ENCODE results near the gene ARHGAP10.
A peak's percentile ranks its signal among the peaks of the same experiment; 100 is the strongest.

Gene ARHGAP10, protein sequence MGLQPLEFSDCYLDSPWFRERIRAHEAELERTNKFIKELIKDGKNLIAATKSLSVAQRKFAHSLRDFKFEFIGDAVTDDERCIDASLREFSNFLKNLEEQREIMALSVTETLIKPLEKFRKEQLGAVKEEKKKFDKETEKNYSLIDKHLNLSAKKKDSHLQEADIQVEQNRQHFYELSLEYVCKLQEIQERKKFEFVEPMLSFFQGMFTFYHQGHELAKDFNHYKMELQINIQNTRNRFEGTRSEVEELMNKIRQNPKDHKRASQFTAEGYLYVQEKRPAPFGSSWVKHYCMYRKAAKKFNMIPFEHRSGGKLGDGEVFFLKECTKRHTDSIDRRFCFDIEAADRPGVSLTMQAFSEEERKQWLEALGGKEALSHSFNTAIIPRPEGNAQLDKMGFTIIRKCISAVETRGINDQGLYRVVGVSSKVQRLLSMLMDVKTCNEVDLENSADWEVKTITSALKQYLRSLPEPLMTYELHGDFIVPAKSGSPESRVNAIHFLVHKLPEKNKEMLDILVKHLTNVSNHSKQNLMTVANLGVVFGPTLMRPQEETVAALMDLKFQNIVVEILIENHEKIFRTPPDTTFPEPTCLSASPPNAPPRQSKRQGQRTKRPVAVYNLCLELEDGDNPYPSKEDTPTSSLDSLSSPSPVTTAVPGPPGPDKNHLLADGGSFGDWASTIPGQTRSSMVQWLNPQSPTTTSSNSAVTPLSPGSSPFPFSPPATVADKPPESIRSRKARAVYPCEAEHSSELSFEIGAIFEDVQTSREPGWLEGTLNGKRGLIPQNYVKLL

DNA sequence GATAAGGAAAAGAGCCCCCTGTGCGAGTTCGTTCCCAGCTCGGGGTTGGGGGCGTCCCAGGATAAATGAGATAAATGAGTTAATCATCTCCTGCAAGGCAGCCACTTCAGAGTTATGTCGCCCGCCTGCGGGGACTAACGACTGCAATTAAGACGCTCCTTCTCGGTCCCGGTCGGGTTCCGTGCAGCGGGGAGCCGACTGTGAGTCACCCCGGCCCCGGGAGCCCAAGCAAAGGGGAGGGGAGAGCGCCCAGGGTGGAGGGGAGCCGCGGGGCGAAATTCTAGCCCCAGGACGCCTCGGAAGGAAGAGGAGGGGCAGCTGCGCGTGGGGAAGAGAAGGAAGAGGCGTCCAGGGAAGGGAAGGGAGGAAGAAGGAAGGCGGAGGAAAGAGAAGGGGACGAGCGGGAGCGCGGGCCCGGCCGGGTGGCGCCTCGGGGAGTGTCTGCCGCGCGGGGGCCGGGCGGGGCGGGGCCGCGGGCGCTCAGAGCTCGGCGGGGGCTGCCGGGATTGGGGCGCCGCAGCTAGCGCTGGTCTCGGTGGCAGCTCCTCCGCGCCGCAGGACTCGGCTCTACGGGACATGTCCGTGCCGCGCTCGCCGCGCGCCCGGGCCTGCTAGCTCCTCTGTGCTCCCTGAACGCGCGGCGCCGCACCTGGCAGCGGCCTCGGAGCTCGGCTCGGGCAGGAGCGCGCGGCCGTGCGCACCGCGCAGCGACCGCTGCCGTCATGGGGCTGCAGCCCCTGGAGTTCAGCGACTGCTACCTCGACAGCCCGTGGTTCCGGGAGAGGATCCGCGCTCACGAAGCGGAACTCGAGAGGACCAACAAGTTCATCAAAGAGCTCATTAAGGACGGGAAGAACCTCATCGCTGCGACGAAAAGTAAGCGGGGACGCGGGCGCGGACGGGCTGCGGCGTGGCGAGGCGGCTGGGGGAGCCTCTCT, at the start of gene ARHGAP10:
Gene ARHGAP10, plus strand, starts transcription at position 509 of the 938 bp plus-strand sequence. Its CDS starts 214 bp downstream, at position 723.
- FAIRE-seq, result no peak
- peak; percentile 26 for DNase-seq (ENCODE audit: insufficient read length, low spot score)
- TF ChIP-seq, protein P1, sequence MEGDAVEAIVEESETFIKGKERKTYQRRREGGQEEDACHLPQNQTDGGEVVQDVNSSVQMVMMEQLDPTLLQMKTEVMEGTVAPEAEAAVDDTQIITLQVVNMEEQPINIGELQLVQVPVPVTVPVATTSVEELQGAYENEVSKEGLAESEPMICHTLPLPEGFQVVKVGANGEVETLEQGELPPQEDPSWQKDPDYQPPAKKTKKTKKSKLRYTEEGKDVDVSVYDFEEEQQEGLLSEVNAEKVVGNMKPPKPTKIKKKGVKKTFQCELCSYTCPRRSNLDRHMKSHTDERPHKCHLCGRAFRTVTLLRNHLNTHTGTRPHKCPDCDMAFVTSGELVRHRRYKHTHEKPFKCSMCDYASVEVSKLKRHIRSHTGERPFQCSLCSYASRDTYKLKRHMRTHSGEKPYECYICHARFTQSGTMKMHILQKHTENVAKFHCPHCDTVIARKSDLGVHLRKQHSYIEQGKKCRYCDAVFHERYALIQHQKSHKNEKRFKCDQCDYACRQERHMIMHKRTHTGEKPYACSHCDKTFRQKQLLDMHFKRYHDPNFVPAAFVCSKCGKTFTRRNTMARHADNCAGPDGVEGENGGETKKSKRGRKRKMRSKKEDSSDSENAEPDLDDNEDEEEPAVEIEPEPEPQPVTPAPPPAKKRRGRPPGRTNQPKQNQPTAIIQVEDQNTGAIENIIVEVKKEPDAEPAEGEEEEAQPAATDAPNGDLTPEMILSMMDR (IDR thresholded peaks at IDR 0.05; ENCODE audit: insufficient read depth, missing control alignments), result no peak

DNA sequence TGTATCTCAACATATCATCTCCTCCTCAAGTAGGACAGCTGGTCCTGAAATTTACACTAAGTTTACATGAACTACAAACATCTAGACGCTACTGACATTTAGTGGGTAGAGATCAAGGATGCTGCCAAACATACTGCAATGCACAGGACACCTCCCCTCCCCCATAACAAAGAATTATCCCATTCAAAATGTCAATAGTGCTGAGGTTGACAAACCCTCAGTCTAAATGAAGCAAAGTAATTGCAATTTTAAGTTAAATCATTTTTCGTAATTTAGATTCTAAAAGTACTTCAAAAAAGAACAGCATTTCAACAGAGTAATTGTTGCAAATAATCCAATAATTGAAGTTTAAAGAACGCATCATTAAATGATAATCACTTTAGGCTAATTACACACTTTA, 49.1 kb upstream of the ARHGAP10 start:
- DNase-seq (ENCODE audit: insufficient read length, low spot score) (no peak), FAIRE-seq (no peak)
- TF ChIP-seq, protein P1 (IDR thresholded peaks at IDR 0.05; ENCODE audit: insufficient read depth, missing control alignments), result no peak

DNA sequence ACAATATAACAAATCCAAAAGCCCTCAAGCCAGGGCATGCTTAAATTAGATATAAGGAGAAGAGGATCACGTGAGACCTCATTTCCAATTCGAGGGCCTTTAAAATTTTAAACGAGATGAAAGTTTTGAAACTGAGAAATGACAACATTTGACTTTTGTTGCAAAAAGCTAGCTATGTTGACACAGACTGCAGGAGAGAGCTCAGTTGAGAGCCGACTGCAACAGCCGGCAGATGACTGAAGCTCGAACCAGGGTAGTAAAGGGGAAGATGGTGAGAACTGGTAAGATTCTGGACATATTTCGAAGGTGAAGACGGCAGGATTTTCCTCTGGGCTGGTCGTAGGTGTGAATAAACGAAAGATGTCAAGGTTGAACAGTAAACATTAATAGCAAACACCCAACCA, 48.7 kb upstream of the ARHGAP10 start:
- TF ChIP-seq, protein P1 (IDR thresholded peaks at IDR 0.05; ENCODE audit: insufficient read depth, missing control alignments), result no peak
- DNase-seq (ENCODE audit: insufficient read length, low spot score) (no peak), FAIRE-seq (no peak)

DNA sequence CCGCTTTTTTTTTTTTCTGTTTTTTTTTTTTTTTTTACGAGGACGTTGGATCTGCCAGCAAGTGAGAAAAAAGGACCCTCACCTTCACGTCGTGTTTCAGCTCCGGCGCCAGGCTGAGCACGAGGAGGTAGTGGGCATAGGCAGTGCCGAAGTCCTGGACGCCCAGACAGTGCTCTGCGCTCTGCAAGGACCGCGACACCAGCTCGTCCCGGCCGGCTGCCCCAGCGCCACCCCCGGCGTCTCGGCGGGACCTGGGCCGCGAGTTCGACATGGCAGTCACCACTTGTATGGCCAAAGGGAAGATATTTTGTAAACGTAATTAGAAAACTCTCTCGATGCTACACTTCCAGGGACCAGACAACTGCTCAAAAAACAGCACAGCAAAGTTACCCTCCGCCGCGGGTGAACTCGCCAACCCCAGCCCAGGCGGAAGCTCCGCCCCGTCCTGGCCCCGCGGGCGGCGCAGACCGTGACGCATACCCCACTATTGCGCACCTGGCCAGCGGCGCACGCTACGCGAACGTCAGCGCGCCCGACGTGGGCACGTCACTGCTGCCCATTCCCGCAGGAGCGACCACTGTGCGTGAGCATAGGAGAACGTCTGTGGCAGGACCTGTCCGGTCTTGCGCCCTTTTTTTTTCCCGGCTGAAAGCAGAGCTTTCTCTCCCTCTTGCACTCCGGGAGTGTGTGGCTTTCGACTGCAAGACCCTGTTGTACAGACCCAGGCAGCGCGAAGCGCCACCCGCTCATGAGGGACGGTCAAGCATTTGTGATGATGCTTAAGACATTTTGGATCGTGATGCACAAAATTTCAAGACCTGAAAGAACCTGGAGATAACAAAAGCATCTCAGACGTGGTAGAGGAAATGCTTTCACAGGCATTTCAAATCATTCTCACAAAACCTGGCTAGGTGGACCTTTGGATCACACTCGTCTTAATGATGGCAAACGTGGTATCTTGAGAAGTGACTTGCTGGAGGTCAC, 47.9 kb upstream of the ARHGAP10 start, which contains the start of gene PRMT9:
Gene PRMT9, minus strand, starts transcription at position 447 of the 984 bp plus-strand sequence. Its CDS starts 176 bp downstream, at position 271.
- DNase-seq (ENCODE audit: insufficient read length, low spot score), result peak; percentile 86
- TF ChIP-seq, protein P1 (IDR thresholded peaks at IDR 0.05; ENCODE audit: insufficient read depth, missing control alignments), result no peak
- FAIRE-seq, result no peak

DNA sequence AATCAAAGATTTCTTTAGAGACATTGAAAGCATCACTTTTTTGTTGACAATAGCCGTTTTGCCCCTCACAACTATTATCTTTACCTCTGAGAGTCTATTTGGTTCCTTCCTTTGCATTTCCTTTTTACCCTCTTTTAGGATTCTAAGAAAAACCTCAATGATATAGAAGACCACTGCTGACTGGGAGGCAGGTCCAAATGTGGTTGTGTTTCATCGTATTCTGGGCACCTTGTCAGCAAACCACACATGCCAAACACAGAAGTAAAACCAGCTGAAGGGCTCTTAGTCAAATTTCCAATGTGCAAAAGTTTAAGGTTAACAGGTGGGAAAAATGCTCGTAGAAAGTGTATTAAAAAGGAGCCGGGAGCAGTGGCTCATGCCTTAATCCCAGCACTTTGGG, 42.8 kb upstream of the ARHGAP10 start:
- DNase-seq (ENCODE audit: insufficient read length, low spot score), result no peak
- TF ChIP-seq, protein P1 (IDR thresholded peaks at IDR 0.05; ENCODE audit: insufficient read depth, missing control alignments), result no peak
- no peak for FAIRE-seq

DNA sequence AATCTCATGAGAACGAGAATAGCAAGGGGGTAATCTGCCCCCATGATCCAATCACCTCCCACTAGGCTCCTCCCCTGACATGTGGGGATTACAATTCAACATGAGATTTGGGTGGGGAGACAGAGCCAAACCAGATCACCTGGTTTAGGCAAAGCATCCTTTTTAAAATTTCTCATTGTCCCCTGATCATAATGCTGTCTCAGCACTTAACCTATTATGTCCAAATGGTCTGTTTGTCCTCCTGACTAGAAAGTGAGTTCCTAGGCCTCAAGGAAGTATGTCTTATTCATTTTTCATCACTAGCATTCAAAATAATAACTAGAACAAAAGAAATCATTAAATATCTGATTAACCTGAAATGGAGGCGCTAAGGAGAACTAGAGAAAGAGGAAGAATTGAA, 40.1 kb upstream of the ARHGAP10 start:
- TF ChIP-seq, protein P1 (IDR thresholded peaks at IDR 0.05; ENCODE audit: insufficient read depth, missing control alignments), result no peak
- FAIRE-seq (no peak), DNase-seq (ENCODE audit: insufficient read length, low spot score) (no peak)

Data from D721Med (cell line).